SKM-1 treated with dmso at 0.1 percent for 144 hours (cell line): ENCODE results near the gene CCDC148.

Experiments
- DNase-seq: peaks from one replicate; lab custom pipeline; 2025; ENCODE audit not compliant: unreplicated experiment; lab: John Stamatoyannopoulos, UW

Gene CCDC148

DNA sequence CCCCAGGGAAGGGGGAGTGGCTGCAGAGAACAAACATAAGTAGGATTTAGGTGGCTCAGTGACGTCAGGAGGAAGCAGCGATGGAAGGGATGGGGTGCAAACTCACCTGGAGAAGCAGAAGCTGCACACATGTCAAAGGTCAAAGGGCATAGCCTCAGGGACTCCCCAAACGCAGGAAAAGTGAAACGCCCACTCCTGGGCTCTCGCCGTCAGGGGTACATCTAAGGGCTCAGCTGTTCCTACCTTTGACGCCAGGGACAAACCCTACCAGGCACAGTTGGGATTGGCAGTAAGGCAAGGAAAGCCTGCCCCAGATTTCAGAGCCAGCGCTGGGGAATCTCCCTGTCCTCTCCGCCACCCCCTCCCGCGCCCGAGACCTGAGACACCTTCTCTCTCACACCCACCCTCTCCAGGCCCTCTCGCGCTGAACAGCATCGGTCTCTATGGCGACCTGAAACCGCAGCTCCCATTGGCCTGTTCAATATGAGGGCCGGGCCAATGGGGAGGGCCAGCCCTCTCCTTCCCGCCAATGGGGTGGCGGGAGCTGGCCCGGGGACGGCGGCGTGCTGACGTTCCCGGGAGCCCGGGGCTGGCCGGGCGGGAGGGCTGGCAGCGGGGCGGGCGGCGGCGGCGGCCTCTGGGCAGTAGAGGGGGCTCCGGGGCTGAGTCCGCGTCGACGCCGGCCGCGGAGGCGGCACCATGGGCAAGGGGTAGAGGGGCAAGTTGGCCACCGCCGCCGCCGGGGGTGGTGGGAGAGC lies at the start of gene CCDC148, which contains the start of gene PKP4:
TSS of gene CCDC148 (minus strand) at position 445 of the 758 bp plus-strand sequence. CDS start at position 131, 314 bp downstream.
TSS of gene PKP4 (plus strand) at position 644 of the 758 bp plus-strand sequence. CDS start 76,233 bp downstream, outside the sequence.
- peak; percentile 88 for DNase-seq

DNA sequence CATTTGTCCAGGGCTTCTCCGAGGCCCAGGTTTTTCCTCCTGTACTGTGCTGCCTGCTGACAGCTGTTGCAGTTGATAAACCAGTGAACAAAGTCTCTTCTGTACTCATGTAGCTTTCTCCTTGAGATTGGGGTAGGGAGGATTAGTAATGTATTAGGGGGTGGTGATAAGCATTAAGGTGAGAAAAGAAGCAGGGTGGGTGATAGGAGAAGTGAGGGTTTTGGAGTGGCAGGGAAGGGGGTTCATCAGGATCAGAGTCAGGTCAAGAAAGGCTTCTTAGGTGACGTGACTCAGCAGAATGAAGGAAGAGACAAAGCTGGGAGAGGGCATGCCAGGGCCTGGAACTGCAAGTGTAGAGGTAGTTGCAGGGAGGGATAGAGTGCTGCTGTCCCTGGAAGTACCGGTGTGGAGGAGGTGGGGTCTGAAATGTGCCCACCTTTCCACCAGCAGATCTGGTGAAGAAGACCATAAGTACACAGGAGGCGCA lies 48.9 kb upstream of the CCDC148 start:
- no peak for DNase-seq

DNA sequence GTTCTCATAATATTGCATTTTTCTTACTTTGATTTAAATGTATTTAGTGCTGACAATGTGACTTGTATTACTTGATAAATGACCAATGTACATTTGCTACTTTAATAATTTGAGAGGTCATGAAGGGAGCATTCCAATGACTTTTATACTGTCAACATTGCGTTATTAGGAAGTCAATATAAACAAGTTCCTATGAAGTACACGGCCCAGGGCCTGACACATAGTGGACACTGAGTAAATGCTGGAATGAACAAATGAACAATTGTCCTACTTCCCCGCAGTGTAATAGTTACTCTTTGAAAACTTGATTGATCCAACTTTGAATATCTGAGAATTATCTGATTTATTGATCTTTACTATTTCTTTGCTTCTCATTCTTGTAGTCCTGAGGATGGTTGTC lies 47.5 kb upstream of the CCDC148 start:
- DNase-seq: no peak

DNA sequence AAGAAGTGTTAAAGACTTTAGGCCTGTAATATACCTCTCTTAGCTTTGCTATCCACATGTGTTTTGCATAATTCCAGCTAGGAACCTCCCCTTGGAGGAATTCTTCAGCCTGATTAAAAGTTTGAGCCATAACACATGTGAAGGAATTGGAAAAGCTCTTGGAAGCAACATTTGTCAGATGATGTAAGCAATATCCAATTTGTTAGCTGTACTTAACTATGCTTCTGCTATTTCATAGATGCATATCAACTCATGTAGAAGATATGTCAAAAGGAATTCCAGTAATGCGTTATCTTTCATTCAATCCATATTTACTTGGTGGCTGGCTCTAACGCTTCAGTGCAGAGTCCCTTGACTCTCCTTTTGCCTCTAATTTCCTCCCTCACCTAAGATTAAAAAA lies 46.4 kb upstream of the CCDC148 start:
- DNase-seq: no peak

DNA sequence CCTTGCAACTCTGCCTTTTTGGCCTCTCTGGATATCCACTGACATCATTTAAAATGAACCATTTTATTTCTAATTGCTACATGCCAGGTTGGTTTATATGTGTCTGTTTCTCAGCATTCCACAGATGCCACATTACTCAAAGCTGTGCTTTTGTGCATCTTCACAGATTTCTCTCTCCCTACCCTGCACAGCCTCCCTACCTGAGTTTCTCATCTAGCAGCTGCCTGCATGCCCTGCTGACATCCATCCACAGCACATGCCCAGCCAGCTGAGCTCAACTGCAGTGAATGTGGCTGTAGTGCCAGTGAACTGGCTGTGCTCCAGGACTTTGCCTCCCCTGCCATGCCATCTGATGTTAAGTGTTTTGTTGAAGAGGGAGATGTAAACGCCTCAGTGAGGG lies 44.7 kb upstream of the CCDC148 start:
- DNase-seq: no peak

DNA sequence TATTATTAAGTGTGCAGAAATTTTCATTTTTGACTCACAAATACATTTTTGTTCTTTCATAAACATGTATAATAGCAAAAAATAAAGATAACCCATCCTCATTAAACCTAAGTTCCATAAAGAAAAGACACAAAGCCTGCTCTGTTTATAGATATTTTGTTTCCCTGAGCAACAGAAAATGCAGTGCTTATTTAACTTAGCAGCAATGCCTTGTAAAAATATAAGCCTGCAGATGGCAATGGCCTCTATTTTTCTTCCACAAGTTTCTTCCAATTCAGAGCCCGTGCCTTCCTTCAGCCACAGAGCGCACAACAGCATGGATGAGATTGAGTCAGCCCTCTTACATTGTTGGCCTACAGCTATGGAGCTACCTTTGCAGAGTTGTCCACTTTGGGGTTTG lies 43.8 kb upstream of the CCDC148 start:
- no peak for DNase-seq

DNA sequence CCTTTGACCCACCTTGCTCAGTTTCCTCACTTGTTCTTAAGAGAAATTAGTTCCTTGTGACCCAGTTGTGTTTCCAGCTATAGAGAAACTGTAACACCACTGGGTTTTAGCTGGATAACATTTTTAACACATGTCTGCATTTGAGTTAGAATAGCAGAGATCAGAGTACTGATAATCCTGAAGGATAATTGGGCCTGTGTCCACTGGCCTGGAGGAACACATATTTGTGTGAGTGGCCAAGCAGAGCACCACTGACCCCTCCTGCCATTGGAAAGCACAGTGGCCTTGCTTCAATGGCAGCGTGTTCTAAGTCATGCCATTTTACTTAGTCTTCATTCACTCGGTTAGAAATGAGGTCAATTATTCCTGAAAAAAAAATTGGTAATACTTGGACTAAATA lies 42.8 kb upstream of the CCDC148 start:
- DNase-seq: no peak

DNA sequence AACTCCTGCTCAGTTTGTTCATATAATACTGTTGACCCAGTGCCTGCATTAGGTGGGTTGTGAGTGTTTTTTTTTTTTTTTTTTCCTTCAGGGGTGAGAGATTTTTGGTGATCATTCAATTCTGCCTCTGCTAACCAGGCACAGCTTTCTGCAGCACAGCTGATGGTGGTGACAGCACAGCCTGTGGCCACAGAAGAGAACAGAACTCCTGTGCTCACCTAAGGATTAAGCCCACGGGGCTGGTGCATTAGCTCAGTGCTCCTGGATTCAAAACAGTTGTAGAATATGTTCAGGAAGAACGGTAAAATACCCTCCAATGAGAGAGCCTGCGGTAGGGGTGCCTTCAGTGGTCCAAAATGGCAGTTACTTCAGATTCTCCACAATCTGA lies 42.2 kb upstream of the CCDC148 start:
- no peak for DNase-seq

DNA sequence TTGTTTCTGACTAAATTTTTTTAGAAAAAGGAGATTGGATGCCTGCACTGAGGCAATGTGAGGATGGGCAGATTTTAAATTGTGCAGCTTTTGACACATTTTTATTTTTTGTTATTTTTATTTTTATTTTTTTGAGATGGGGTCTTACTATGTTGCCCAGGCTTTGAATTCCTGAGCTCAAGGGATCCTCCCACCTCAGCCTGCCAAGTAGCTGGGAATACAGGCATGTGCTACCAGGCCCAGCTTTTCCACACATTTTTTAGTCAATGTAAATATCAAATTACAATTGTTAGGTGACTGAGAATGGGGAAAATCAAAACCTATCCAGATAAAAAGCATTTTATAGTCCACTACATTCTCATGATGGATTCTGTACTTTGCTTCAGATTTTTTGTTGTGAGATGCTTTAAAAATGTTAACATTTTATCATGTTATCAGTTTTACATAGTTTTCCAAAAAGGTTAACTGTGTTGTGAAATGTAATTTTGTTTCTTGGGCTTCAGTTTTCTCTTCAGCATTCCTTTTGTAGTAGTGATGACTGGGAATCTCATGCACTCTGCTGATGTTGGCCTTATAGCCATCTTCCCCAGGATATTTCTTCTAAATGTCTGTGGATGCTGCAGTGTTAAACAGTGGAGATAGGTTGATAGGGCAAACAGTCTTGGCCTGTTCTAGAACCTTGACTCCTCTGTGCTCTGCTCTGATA lies 41.6 kb upstream of the CCDC148 start:
- no peak for DNase-seq

DNA sequence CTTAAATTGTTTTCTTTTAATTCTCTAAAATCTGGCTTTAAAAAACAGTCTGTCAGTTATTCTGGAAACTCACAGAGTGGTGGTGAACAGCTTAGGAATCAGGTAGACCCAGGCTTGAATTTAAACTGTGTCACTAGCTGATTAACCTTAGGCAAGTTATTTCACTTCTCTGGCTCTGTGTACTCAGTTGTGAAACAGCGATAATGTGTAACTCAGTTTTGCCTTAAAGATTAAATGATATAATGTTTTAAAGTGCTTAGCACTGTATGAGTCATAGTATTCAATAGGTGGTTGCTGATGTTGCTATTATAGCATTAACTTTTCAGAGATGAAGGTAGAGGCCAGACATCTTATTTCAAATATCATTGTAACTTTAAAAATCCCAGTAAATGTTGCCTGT lies 40.9 kb upstream of the CCDC148 start:
- no peak for DNase-seq

DNA sequence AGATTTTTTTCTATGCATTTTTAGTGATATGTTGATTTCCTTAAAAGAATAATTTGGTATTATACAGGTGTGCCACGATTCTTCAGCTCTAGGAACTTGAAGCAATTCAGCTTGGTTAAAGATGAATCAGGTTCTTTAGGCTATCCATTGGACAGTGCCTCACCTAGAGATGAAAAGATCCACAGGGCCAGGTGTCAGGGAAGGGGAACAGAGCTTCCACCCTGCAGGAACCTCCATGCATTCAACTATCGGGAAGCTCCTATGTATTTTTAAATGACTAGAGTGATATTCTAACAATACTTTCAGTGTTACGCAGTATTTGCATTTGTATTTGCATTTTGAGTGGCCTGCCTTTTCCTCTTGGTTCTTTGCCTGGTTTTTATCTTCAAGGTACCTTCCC lies 40.4 kb upstream of the CCDC148 start:
- no peak for DNase-seq

DNA sequence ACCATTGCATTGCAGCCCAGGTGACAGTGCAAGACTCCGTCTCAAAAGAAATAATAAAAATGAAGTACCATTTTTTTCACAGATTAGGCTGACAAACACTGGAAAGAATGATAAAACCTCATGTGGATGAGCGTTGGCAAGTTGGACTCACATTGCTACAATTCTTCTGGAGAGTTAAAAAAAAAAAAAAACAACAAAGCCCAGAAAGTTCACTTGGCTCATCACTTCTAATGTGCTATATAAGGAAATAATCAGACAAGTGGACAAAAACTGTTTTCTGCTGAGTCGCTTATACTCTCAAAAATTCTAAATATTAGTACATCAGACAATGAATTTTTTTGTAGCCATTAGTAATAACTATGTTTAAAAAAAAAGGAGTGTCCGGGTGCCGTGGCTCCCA lies 38.6 kb upstream of the CCDC148 start:
- no peak for DNase-seq

DNA sequence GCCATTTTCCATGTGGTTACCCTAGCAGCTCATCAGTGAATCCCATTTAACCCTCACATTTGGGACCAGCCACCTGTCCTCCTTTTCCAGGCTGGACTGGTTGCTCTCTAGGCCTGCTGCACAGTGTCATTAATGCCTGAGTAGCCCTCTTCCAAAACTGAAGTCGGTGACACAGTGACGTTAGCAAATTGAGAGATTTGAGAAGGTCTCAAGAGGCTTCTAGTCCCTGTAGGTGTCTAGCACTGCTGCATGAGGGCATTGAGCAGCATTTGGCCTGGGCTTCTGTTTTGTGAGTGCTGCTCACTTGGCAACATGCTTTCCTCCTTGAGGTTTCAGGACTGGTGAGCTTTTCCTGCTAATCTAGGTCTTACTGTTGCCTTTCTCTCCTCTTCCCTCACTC lies 36.9 kb upstream of the CCDC148 start:
- DNase-seq: no peak

DNA sequence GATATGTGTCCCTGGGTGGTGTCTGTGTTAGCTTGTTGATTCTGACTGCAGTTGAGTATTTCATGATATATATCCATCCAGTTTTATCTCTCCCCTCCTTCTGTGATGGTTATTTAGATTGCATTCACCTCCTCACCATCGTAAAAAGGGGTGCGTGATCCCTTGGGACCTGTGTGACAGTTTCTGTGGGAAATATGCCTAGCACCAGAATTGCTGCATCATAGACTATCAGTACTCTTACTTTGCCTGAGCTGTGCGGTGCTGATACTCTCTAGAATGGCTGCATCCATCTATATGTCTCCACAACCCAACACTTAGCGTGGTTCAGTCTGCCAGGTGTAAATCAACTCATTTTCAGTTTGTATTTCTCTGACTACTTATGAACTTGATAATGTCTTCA lies 34.5 kb upstream of the CCDC148 start:
- no peak for DNase-seq

DNA sequence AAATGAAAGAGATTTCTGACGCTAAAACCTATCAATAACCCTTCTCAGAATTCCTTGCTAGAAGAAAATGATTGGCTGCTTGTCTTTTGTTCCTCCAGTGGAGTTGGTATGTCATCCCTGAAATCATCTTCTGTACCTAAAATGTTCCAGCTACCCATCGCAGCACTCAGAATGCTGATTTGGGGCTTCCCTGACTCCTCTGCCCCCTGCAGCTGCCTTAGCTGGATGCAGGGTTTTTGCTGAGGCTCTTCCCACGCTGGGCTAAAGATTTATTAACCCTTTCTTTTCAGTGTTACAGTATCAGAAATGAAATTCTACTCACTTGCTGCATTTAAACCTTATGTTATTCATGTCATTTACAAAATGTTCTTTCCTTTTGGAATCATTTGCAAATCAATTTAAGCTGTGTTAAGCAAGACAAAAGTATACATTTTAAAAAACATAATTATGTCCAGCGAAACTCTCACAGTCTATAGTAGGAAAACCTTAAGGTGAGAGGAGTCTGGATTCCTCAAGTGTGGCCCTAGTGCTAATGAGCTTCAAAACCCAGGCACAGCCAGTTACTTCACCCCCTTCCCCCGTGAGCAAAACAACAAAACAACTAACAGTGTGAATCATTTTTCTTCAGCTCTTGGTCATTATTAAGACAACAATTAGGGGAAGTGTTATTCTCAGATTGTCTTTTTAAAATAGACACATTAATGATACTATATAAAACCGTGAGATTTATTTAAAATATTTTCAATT lies 33.0 kb upstream of the CCDC148 start:
- no peak for DNase-seq

DNA sequence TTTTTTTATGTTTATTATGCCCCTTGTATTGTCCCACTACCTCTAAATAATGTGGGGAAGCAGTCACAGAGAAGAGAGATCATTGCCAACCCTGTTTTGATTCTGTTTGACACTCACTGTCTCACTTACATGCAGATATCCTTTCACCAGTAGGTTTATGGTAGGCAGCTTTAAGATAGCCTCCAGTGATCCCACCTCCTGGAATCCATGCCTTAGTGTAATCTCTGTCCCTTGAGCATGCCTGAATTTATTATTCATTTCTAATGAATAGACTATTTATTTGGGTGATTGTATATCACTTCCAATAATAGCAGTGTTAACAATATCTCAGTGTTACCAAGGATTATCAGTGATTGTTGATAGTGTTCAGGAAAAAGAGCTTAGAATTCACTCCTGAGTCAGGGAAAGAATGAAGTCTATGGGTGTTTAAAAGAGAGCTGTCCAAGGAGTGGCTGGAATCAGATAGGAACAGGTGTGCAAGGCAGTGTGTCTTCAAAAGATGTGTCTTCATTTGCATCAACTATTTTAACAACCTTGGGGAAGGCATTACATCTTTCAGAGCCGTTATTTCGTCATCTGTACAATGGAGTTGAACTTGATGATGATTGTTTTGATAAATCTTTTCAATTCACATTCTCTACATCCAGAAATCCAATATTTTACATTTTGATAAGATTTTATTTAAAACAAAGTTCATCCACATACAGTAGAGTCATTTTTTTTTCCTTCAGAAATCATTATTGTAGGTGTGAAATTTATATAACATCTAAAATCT lies 32.1 kb upstream of the CCDC148 start:
- no peak for DNase-seq

DNA sequence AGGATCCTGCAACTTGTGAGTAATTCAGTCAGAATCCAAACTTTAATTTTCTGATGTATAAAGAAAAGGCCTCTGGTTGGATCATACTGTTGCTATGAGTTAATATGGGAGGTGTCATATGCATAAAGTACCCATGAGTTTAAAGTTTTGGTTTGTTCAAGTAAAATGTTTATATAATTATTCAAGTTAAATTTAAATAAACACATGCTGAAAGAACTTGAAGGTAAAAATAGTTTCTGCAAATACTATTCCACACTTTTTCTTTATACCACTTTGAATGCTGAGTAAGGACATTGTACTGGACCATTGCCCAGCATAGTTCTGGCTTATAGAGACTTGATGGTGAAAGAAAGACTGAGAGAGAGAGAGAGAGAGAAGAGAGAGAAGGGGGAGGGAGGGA lies 30.9 kb upstream of the CCDC148 start:
- no peak for DNase-seq

DNA sequence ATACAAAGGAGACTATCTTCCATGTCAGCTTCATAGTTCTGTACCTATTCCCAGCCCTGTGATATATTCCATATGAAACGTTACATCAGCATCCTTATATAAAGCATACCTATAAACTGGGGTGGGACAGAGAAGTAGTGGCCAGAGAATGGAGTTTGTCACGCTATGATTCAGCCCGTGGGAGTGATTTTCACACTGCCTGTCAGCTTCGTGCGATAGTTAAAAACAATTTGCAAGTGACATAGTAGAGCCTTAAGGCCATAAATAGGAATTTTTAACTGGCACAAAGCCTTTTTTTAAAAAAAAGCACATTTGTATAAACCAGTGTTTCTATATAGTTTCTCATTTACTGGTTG lies 30.4 kb upstream of the CCDC148 start:
- no peak for DNase-seq

DNA sequence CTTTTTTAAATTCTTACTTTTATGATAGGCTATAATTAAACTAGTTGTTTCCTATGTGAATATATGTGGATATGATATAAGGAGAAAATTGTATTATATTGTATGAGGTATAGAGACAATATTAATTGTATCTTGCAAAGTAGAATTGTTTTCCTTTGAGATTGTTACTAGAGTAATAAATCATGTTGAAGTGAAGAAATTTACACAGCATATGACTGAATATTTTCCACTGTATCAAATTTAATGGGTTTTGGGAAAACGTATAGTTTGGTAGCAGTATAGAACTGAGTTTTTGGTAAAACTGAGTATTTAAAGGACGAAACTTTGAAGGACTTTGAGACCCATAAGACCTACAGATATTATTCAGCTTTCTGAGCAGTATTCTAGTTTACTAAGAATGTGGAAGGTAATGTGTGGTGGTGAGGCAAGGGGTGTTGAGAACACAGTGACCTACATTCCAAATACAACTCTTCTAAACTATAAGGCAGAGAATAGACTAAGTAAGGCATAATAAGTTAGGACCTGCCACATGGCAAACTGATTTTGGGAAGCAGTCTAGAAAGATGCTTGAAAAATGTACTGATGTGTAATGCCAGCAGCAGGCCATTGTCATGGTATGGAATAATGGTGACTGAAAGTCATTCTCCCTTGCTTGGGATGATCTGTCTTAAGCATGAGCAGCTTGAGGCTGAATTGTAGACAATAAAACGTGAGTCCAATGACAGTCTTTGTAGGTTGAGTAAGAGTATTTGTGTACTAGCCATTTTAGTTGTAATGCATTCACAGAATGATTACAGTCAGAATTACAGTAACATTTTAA lies 29.8 kb upstream of the CCDC148 start:
- DNase-seq: no peak

DNA sequence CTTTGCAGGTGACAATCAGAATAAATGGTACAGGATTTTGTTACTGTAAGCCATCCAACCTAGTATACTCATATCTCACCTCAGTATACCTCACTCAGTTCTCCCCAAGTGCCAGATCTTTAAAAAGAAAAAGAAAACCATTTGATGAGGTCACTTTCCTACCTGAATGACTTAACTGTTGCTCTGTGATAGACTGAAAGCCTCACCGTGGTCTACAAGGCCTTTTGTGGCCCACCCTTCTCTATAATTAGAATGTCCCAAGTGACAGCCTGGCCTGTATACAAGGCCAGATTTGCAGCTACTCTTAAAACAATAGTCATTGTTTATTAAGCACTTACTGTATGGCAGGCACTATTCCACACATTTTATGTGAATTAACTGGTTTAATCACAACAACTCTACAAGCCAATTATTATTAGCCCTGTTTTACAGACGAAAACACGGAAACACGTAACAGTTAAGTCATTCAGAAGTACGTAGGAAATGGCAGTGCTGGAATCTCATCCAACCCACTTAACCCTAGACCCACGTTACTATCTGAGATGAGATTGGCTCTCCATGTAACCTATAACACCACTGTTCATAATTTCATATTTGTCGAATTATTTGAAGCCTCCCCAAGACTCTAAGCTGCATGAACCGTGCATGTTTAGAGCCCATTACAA lies 28.5 kb upstream of the CCDC148 start:
- DNase-seq: no peak
